HEK293T (cell line): ENCODE measurements around the gene LCP2.

Experiments
- BHLHE40 ChIP-seq: fragments of 450-650 bp; IDR thresholded peaks from 2 replicates; pipeline ENCODE4 v1.6.1; 2016; ENCODE audit warnings: mild to moderate bottlenecking, moderate library complexity, borderline replicate concordance
- FOXA1 ChIP-seq: fragments of 450-650 bp; IDR thresholded peaks from 2 replicates; pipeline ENCODE4 v1.6.1; 2016; ENCODE audit warnings: mild to moderate bottlenecking
- FOXM1 ChIP-seq: fragments of 450-650 bp; IDR thresholded peaks from 2 replicates; pipeline ENCODE4 v1.6.1; 2017; ENCODE audit warnings: mild to moderate bottlenecking, borderline replicate concordance
- LEF1 ChIP-seq: fragments of 450-650 bp; IDR thresholded peaks from 2 replicates; pipeline ENCODE4 v1.6.1; 2017; ENCODE audit warnings: mild to moderate bottlenecking, borderline replicate concordance
- NFRKB ChIP-seq: fragments of 450-650 bp; IDR thresholded peaks from 2 replicates; pipeline ENCODE4 v1.6.1; 2016; ENCODE audit warnings: mild to moderate bottlenecking, moderate library complexity
- SP1 ChIP-seq: fragments of 450-650 bp; IDR thresholded peaks from 2 replicates; pipeline ENCODE4 v1.6.1; 2017
- SUZ12 ChIP-seq: fragments of 450-650 bp; IDR thresholded peaks from 2 replicates; pipeline ENCODE4 v1.6.1; 2016; ENCODE audit warnings: mild to moderate bottlenecking
- TARDBP ChIP-seq: fragments of 450-650 bp; IDR thresholded peaks from 2 replicates; pipeline ENCODE4 v1.6.1; 2016
- ZNF384 ChIP-seq: fragments of 450-650 bp; IDR thresholded peaks from 2 replicates; pipeline ENCODE4 v1.6.1; 2016

DNA sequence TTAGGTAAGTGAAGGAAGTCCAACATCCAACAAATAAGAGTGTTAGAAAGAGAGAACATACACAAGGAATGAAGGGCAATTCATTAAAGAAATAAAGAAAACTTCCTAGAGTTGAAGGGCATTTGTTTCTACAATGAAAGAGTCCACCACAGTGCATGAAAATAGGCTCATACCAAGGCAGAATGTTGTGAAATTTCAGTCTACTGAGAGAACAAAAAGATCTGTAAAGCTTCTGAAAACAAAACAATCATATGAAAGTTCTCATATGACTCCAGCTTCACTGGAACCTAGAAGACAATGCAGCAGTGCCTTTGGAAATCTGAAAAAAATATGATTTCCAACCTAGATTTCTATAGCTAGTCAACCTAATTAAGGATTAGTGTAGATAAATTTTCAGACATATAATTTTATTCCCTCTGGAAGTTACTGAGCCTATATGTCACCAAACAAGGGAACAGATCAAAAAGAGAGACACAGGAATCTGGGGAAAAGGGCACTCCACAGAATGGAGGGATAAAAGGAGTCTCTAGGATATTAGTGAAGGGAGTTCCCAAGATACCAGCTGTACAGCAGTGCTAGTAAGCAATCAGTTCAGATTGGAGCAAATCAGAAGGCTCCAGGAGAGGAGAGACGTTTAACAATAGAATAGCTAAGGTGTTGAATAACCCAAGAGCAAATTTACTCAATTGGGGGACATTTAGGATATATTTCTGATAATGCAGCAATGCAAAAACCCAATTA lies 59.0 kb downstream of the LCP2 start:
- TF ChIP-seq ZNF384 (no peak), TARDBP (no peak), FOXM1 (no peak), LEF1 (no peak), BHLHE40 (no peak), SP1 (no peak), SUZ12 (no peak), NFRKB (no peak), FOXA1 (no peak)
